MM.1S (cell line): ENCODE measurements around the gene IVD.
A peak's percentile ranks its signal among the peaks of the same experiment; 100 is the strongest.

Experiments used
- CTCF ChIP-seq: fragments of 300-600 bp; sonication (generic); IDR thresholded peaks from 2 replicates; pipeline ENCODE4 v1.5.1; 2016; ENCODE audit warnings: antibody characterized with exemption, low read length, mixed read lengths
- EZH2 ChIP-seq: fragments of 300-600 bp; sonication (generic); optimal IDR thresholded peaks from 2 replicates; pipeline ENCODE3; 2017; ENCODE audit warnings: low read depth, mild to moderate bottlenecking, antibody characterized with exemption, low read length, mixed read lengths
- EZH2phosphoT487 ChIP-seq: fragments of 300-600 bp; sonication (generic); IDR thresholded peaks from 2 replicates; pipeline ENCODE4 v1.6.1; 2018; ENCODE audit warnings: antibody characterized with exemption, low read length

GRCh38 chr15:40358471-40359353, 46.9 kb upstream of the IVD start:
- TF ChIP-seq CTCF = peak; percentile 12; the same call in 1 of the 2 replicates
- no peak for TF ChIP-seq EZH2
- no peak for TF ChIP-seq EZH2phosphoT487
